A549 (cell line): ENCODE results near the gene MOV10L1. TPM values are rescaled to one million over a fixed set of nuclear protein-coding genes. Genes with fewer than 3 reads are reported as not detected.

Experiments
- ATAC-seq, 2 experiments: fragments of 200-7000 bp in 1 of 2; fragments of >200 bp in 1 of 2; cut with Nextera tagmentation in 1 of 2; cut with Tn5 transposase in 1 of 2; 3 replicates each; pipeline versions ENCODE4 v1.8.0 to v1.9.1; 2018 to 2020; ENCODE audit warnings: mild to moderate bottlenecking in 1 of 2, moderate library complexity in 1 of 2
- CTCF ChIA-PET: fragments of 300-600 bp; sonication (Branson Sonifier 250); formaldehyde crosslinking; extraction: SDS; loops from one replicate; lab custom pipeline; 2021; ENCODE audit warnings: antibody characterized with exemption, inconsistent platforms; lab: Yijun Ruan, JAX
- POLR2A ChIA-PET: fragments of 350-600 bp; formaldehyde crosslinking; extraction: SDS; loops from one replicate; lab custom pipeline; 2021; ENCODE audit warnings: antibody characterized with exemption, inconsistent platforms; lab: Yijun Ruan, JAX
- DNase-seq, 2 experiments: peaks; one replicate each; pipeline versions ENCODE4 v3.0.0 to v3.0.0-alpha.2; 2011 to 2016; ENCODE audit warnings: low read depth in 1 of 2, low spot score in 1 of 2
- FAIRE-seq: peaks from 2 replicates; lab custom pipeline; 2011; peaks lifted over from hg19 to GRCh38; lab: Jason Lieb, UNC
- H3K27ac ChIP-seq, 2 experiments: fragments of >200 bp; sonication (Bioruptor Twin); formaldehyde crosslinking; 3 replicates each; pipeline ENCODE4 v1.5.1; 2016 to 2017
- H3K4me1 ChIP-seq: fragments of >200 bp; sonication (Bioruptor Twin); formaldehyde crosslinking; 3 replicates; pipeline ENCODE4 v1.6.1; 2016
- H3K4me2 ChIP-seq: fragments of >200 bp; sonication (Bioruptor Twin); formaldehyde crosslinking; 3 replicates; pipeline ENCODE4 v1.6.1; 2016
- H3K4me3 ChIP-seq: fragments of >200 bp; sonication (Bioruptor Twin); formaldehyde crosslinking; 3 replicates; pipeline ENCODE4 v1.5.1; 2016
- H3K9me3 ChIP-seq: fragments of >200 bp; sonication (Bioruptor Twin); formaldehyde crosslinking; 3 replicates; pipeline ENCODE4 v1.6.1; 2016
- CEBPB ChIP-seq, 2 experiments: fragments of >200 bp in 1 of 2; sonication (Bioruptor Twin) in 1 of 2; formaldehyde crosslinking in 1 of 2; IDR thresholded peaks; 2 replicates each; pipeline ENCODE4 v1.6.1; 2012 to 2016
- CHD4 ChIP-seq: fragments of 200-600 bp; sonication (generic); IDR thresholded peaks from 2 replicates; pipeline ENCODE4 v1.6.1; 2016; ENCODE audit warnings: antibody characterized with exemption, mild to moderate bottlenecking, borderline replicate concordance
- E2F6 ChIP-seq: IDR thresholded peaks from 2 replicates; pipeline ENCODE4 v1.6.1; 2012; ENCODE audit warnings: low read depth, borderline replicate concordance
- EHMT2 ChIP-seq: fragments of 200-600 bp; sonication (generic); IDR thresholded peaks from 2 replicates; pipeline ENCODE4 v1.6.1; 2016; ENCODE audit warnings: antibody characterized with exemption, low read depth, mild to moderate bottlenecking, moderate library complexity
- ESRRA ChIP-seq: fragments of 150-350 bp; IDR thresholded peaks from 2 replicates; pipeline ENCODE4 v1.6.1; 2014; ENCODE audit warnings: mild to moderate bottlenecking, low read length, borderline replicate concordance
- GATA3 ChIP-seq: IDR thresholded peaks from 2 replicates; pipeline ENCODE4 v1.6.1; 2012; ENCODE audit warnings: borderline replicate concordance
- HOXA7 ChIP-seq: fragments of 250-450 bp; sonication (Bioruptor Pico); IDR thresholded peaks from 2 replicates; pipeline ENCODE4 v1.5.0; 2020; ENCODE audit warnings: mild to moderate bottlenecking, moderate library complexity
- JUNB ChIP-seq: fragments of >200 bp; sonication (Bioruptor Twin); formaldehyde crosslinking; IDR thresholded peaks from 2 replicates; pipeline ENCODE4 v1.6.1; 2016
- MAX ChIP-seq: IDR thresholded peaks from 2 replicates; pipeline ENCODE4 v1.6.1; 2012
- NFE2L2 ChIP-seq: fragments of 150-350 bp; conservative IDR thresholded peaks from 2 replicates; pipeline ENCODE4 v1.6.1; 2014; ENCODE audit warnings: low read length
- RAD21 ChIP-seq, 2 experiments: fragments of >200 bp in 1 of 2; sonication (Bioruptor Twin) in 1 of 2; formaldehyde crosslinking in 1 of 2; IDR thresholded peaks in 1 of 2; conservative IDR thresholded peaks in 1 of 2; 2 replicates in 1 of 2; 3 replicates in 1 of 2; pipeline ENCODE4 v1.6.1; 2012 to 2018; ENCODE audit warnings: inconsistent platforms in 1 of 2
- RARB ChIP-seq: fragments of 250-450 bp; sonication (Bioruptor Pico); IDR thresholded peaks from 2 replicates; pipeline ENCODE4 v1.8.0; 2021; ENCODE audit warnings: mild to moderate bottlenecking, moderate library complexity
- RCOR1 ChIP-seq: fragments of 150-350 bp; IDR thresholded peaks from 2 replicates; pipeline ENCODE4 v1.6.1; 2014; ENCODE audit warnings: antibody characterized with exemption, low read length, low read depth
- TFCP2L1 ChIP-seq: fragments of 250-450 bp; sonication (Bioruptor Pico); IDR thresholded peaks from 2 replicates; pipeline ENCODE4 v1.5.0; 2021; ENCODE audit warnings: mild to moderate bottlenecking
- TP53 ChIP-seq: fragments of 250-450 bp; sonication (Bioruptor Pico); IDR thresholded peaks from 2 replicates; pipeline ENCODE4 v1.5.0; 2021; ENCODE audit warnings: mild to moderate bottlenecking, moderate library complexity
- ZC3H11A ChIP-seq: fragments of 450-650 bp; IDR thresholded peaks from 2 replicates; pipeline ENCODE4 v1.6.1; 2014; ENCODE audit warnings: antibody characterized with exemption, mild to moderate bottlenecking
- ZFP36 ChIP-seq: fragments of 450-650 bp; IDR thresholded peaks from 2 replicates; pipeline ENCODE4 v1.6.1; 2014; ENCODE audit warnings: borderline replicate concordance; ENCODE audit not compliant: partially characterized antibody
- ZNF302 ChIP-seq: fragments of 250-450 bp; sonication (Bioruptor Pico); IDR thresholded peaks from 2 replicates; pipeline ENCODE4 v1.9.0; 2021; ENCODE audit warnings: inconsistent platforms, mild to moderate bottlenecking, moderate library complexity
- ZSCAN20 ChIP-seq: fragments of 250-450 bp; sonication (Bioruptor Pico); IDR thresholded peaks from 2 replicates; pipeline ENCODE4 v1.8.0; 2022; ENCODE audit warnings: mild to moderate bottlenecking, moderate library complexity
- WGBS: methylation state at CpG from one replicate; pipeline ENCODE4 v1.1.6; 2017; ENCODE audit errors: missing lambda C conversion rate; 5-methylcytosine and 5-hydroxymethylcytosine counted together
- polyA plus RNA-seq, 4 experiments: library from polyadenylated mRNA; depleted of rRNA in 3 of 4; stranded (reverse); fragments of >200 nt; fragmentation: RNase III in 1 of 4; extraction: RNeasy Plus Mini Kit Qiagen cat#74134 plus additional on column Dnase treatment in 1 of 4; gene quantifications; 2 replicates in 3 of 4; 3 replicates in 1 of 4; pipeline ENCODE4 v1.2.3, GENCODE V29; 2011 to 2017
- TF ChIP-seq, protein P1 (sequence below): fragments of >200 bp; sonication (Bioruptor Twin); formaldehyde crosslinking; IDR thresholded peaks from 3 replicates; pipeline ENCODE4 v1.6.1; 2016
- TF ChIP-seq, protein P2 (sequence below): IDR thresholded peaks from 2 replicates; pipeline ENCODE4 v1.6.1; 2012

MOV10L1 gene
- polyA plus RNA-seq, 2 of the 4 experiments (the other 2 are of a cell fraction), result 0.04 TPM

DNA sequence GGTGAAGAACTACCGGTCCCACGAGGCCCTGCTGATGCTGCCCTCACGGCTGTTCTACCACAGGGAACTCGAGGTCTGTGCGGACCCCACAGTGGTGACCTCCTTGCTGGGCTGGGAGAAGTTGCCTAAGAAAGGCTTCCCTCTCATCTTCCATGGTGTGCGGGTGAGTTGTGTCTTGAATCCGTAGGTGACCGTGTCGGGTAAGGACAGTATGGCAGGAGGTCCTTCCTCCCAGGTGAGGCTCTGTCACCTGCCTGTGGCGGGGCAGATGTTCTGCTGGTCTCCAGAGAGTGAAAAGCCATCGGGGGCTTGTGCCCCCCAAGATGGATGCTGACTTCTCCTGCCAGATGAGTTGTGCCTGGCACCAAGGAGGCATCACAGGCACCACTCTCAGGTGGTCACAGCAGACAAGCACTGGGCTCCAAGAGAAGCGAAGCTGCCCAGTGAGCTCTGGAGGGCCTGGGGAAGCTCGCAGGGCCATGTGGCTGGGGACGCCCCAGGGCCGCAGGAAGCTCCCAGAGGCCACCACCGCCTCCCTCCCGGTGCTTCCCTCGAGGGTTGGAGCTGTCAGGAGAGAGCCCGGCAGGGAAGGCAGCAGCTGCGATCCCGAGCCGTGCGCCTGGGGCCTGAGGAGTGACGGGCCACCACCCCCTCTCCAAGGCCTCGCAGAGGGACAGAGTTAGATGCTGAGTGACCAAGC lies 63.4 kb downstream of the MOV10L1 start:
- DNase-seq, result no peak

GRCh38 chr22:50153756-50154140 lies 63.9 kb downstream of the MOV10L1 start:
- no peak overlapping the region for H3K4me2 ChIP-seq
- CTCF ChIA-PET, result interaction anchor here (1.2 kb wide), 1 partner anchor 9 kb away, joined by 3 read pairs; no protein-coding TSS in a partner anchor
- H3K4me1 ChIP-seq, result no peaks in the 10 kb centered on the region
- H3K4me3 ChIP-seq, result no peak overlapping the region
- no peak for FAIRE-seq
- no peaks in the 10 kb centered on the region for H3K9me3 ChIP-seq
- WGBS, result 48% methylated on average over 6 of the region's 7 CpGs
- TF ChIP-seq ESRRA, result no peak
- no peak for TF ChIP-seq E2F6
- no peak for TF ChIP-seq CEBPB (IDR thresholded peaks at IDR 0.05)
- no peak for TF ChIP-seq ZFP36
- TF ChIP-seq ZC3H11A, result no peak
- no peak for TF ChIP-seq ZSCAN20 (CRISPR knock-in tag)
- no peak for TF ChIP-seq JUNB
- TF ChIP-seq TFCP2L1 (CRISPR knock-in tag), result no peak
- TF ChIP-seq ZNF302 (CRISPR knock-in tag), result no peak
- TF ChIP-seq TP53, result no peak
- TF ChIP-seq GATA3, result no peak
- no peak for TF ChIP-seq RAD21 (conservative IDR thresholded peaks at IDR 0.05 in 1 of 2, IDR thresholded peaks at IDR 0.05 in 1 of 2)
- TF ChIP-seq EHMT2, result no peak
- no peak for TF ChIP-seq RCOR1
- TF ChIP-seq MAX, result no peak
- no peak for TF ChIP-seq CHD4
- TF ChIP-seq, protein P1, sequence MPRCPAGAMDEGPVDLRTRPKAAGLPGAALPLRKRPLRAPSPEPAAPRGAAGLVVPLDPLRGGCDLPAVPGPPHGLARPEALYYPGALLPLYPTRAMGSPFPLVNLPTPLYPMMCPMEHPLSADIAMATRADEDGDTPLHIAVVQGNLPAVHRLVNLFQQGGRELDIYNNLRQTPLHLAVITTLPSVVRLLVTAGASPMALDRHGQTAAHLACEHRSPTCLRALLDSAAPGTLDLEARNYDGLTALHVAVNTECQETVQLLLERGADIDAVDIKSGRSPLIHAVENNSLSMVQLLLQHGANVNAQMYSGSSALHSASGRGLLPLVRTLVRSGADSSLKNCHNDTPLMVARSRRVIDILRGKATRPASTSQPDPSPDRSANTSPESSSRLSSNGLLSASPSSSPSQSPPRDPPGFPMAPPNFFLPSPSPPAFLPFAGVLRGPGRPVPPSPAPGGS, result no peak
- DNase-seq, result no peak
- POLR2A ChIA-PET, result no interaction called here
- ATAC-seq, result no peak
- H3K27ac ChIP-seq, result no peak overlapping the region

More for the DNA sequence above, 63.4 kb downstream of the MOV10L1 start:
- FAIRE-seq, result no peak
- H3K4me2 ChIP-seq, result no peak overlapping the region
- TF ChIP-seq CHD4, result no peak
- no peak for TF ChIP-seq TFCP2L1 (CRISPR knock-in tag)
- TF ChIP-seq HOXA7 (CRISPR knock-in tag), result no peak
- TF ChIP-seq, protein P2, sequence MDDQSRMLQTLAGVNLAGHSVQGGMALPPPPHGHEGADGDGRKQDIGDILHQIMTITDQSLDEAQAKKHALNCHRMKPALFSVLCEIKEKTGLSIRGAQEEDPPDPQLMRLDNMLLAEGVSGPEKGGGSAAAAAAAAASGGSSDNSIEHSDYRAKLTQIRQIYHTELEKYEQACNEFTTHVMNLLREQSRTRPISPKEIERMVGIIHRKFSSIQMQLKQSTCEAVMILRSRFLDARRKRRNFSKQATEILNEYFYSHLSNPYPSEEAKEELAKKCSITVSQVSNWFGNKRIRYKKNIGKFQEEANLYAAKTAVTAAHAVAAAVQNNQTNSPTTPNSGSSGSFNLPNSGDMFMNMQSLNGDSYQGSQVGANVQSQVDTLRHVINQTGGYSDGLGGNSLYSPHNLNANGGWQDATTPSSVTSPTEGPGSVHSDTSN, result no peak
- TF ChIP-seq RARB (CRISPR knock-in tag), result no peak
- no peak for TF ChIP-seq ZFP36
- TF ChIP-seq NFE2L2, result no peak
- TF ChIP-seq TP53, result no peak
- TF ChIP-seq, all 56 proteins: peak for 0
- ChIA-PET CTCF (interaction anchor here (1.2 kb wide), 1 partner anchor 9 kb away, joined by 3 read pairs; no protein-coding TSS in a partner anchor), POLR2A (no interaction called here)
- H3K4me3 ChIP-seq, result no peak overlapping the region
- no peaks in the 10 kb centered on the region for H3K4me1 ChIP-seq
- no peak overlapping the region for H3K27ac ChIP-seq
- 85% methylated on average over 14 of the region's 25 CpGs for WGBS
- no peaks in the 10 kb centered on the region for H3K9me3 ChIP-seq
- ATAC-seq, result no peak
